Spinal cord (tissue), 10 donors: ENCODE data around the gene AKAP12. TPM values are rescaled to one million over a fixed set of nuclear protein-coding genes. Genes with fewer than 3 reads are reported as not detected.

Source experiments
- DNase-seq, 6 donors: peaks; one replicate each; pipeline versions ENCODE4 v3.0.0 to v3.0.0-alpha.2; 2013 to 2015; ENCODE audit warnings: low spot score in 6 of 6, low read depth in 4 of 6
- H3K27ac ChIP-seq: one replicate; pipeline ENCODE4 v1.5.1; 2013; ENCODE audit warnings: low read depth, low read length, control low read depth
- H3K27me3 ChIP-seq: one replicate; pipeline ENCODE4 v1.6.1; 2013; ENCODE audit warnings: low read length; ENCODE audit not compliant: control insufficient read depth, insufficient read depth
- H3K36me3 ChIP-seq: one replicate; pipeline ENCODE4 v1.6.1; 2013; ENCODE audit warnings: low read length; ENCODE audit not compliant: control insufficient read depth, insufficient read depth
- H3K4me1 ChIP-seq: one replicate; pipeline ENCODE4 v1.6.1; 2013; ENCODE audit warnings: low read length; ENCODE audit not compliant: control insufficient read depth, insufficient read depth
- H3K4me3 ChIP-seq: one replicate; pipeline ENCODE4 v1.5.1; 2013; ENCODE audit warnings: low read depth, low read length, control low read depth
- H3K9me3 ChIP-seq: one replicate; pipeline ENCODE4 v1.6.1; 2013; ENCODE audit warnings: low read length; ENCODE audit not compliant: control insufficient read depth, insufficient read depth
- WGBS: methylation state at CpG from one replicate; pipeline ENCODE4 v1.1.5; 2013; ENCODE audit warnings: missing lambda C conversion rate; ENCODE audit not compliant: insufficient coverage; 5-methylcytosine and 5-hydroxymethylcytosine counted together
- polyA plus RNA-seq, 2 donors: library from polyadenylated mRNA; unstranded; fragments of 120-200 nt; gene quantifications; one replicate each; pipeline ENCODE4 v1.2.1, GENCODE V29; 2013; ENCODE audit not compliant: insufficient read length in 2 of 2
- total RNA-seq, 2 donors: library from RNA; depleted of rRNA in 1 of 2; stranded (reverse); fragments of 120-200 nt in 1 of 2; fragments of >200 nt in 1 of 2; gene quantifications; one replicate each; pipeline versions ENCODE4 v1.2.3 to v1.2.4, GENCODE V29; 2013 to 2014
- donor health status: healthy.

Gene AKAP12
- total and polyA plus RNA-seq, 4 donors, result 94.8 to 292 (median 158) TPM

- peak in 1 of 6 donors; percentile 66 for DNase-seq
- H3K4me1 ChIP-seq, result peaks cover 12% of the 10 kb centered on the region
- peak overlapping the region; percentile 47 for H3K27ac ChIP-seq
- WGBS, result 72% methylated on average over 2 of the region's 7 CpGs
- no peaks in the 10 kb centered on the region for H3K27me3 ChIP-seq
- no peaks in the 10 kb centered on the region for H3K9me3 ChIP-seq
- no peak overlapping the region for H3K4me3 ChIP-seq
- no peaks in the 10 kb centered on the region for H3K36me3 ChIP-seq
Observed at GRCh38 chr6:151286214-151286613, 46.4 kb downstream of the AKAP12 start.

- peaks cover 21% of the 10 kb centered on the region for H3K4me1 ChIP-seq
- DNase-seq, result peak in 1 of 6 donors; percentile 81
- H3K4me3 ChIP-seq, result no peak overlapping the region
- H3K27me3 ChIP-seq, result no peaks in the 10 kb centered on the region
- WGBS, result 90% methylated on average over 3 of the region's 10 CpGs
- H3K36me3 ChIP-seq, result no peaks in the 10 kb centered on the region
- H3K27ac ChIP-seq, result no peak overlapping the region
- no peaks in the 10 kb centered on the region for H3K9me3 ChIP-seq
Observed at GRCh38 chr6:151288712-151289398, 49.1 kb downstream of the AKAP12 start.

- Histone ChIP-seq H3K4me1 (peaks cover 24% of the 10 kb centered on the region), H3K9me3 (no peaks in the 10 kb centered on the region), H3K36me3 (no peaks in the 10 kb centered on the region), H3K27ac (no peak overlapping the region), H3K4me3 (no peak overlapping the region), H3K27me3 (no peaks in the 10 kb centered on the region)
- DNase-seq, result no peak
- 100% methylated on average over 1 of the region's 2 CpGs for WGBS
Observed at GRCh38 chr6:151289399-151290007, 49.7 kb downstream of the AKAP12 start.

GRCh38 chr6:151290877-151291721, 51.3 kb downstream of the AKAP12 start:
- Histone ChIP-seq H3K4me3 (peak overlapping the region; percentile 4), H3K36me3 (no peaks in the 10 kb centered on the region), H3K9me3 (no peaks in the 10 kb centered on the region), H3K27me3 (no peaks in the 10 kb centered on the region), H3K4me1 (peaks cover 21% of the 10 kb centered on the region), H3K27ac (peak overlapping the region; percentile 81)
- WGBS, result 36% methylated on average over 9 of the region's 11 CpGs
- DNase-seq, result peak in 5 of 6 donors; percentile 30 to 92 (median 47)

GRCh38 chr6:151291722-151292059, 51.9 kb downstream of the AKAP12 start:
- no peaks in the 10 kb centered on the region for H3K36me3 ChIP-seq
- 0% methylated on average over 1 of the region's 2 CpGs for WGBS
- H3K4me1 ChIP-seq, result peaks cover 25% of the 10 kb centered on the region
- H3K27me3 ChIP-seq, result no peaks in the 10 kb centered on the region
- H3K27ac ChIP-seq, result peak overlapping the region; percentile 81
- no peak overlapping the region for H3K4me3 ChIP-seq
- peak in 4 of 6 donors; percentile 30 to 59 (median 40) for DNase-seq
- no peaks in the 10 kb centered on the region for H3K9me3 ChIP-seq

GRCh38 chr6:151292974-151293687, 53.4 kb downstream of the AKAP12 start:
- 59% methylated on average over 4 of the region's 5 CpGs for WGBS
- H3K4me3 ChIP-seq, result no peak overlapping the region
- H3K9me3 ChIP-seq, result no peaks in the 10 kb centered on the region
- H3K27ac ChIP-seq, result peak overlapping the region; percentile 81
- peaks cover 25% of the 10 kb centered on the region for H3K4me1 ChIP-seq
- H3K27me3 ChIP-seq, result no peaks in the 10 kb centered on the region
- no peak for DNase-seq
- H3K36me3 ChIP-seq, result no peaks in the 10 kb centered on the region

GRCh38 chr6:151293688-151294016, 53.9 kb downstream of the AKAP12 start:
- Histone ChIP-seq H3K36me3 (no peaks in the 10 kb centered on the region), H3K4me1 (peaks cover 25% of the 10 kb centered on the region), H3K27ac (no peak overlapping the region), H3K27me3 (no peaks in the 10 kb centered on the region), H3K9me3 (no peaks in the 10 kb centered on the region), H3K4me3 (no peak overlapping the region)
- no CpG with 5 or more reads among the region's 3 CpGs for WGBS
- DNase-seq, result no peak

GRCh38 chr6:151294561-151295101, 54.9 kb downstream of the AKAP12 start:
- DNase-seq, result no peak

GRCh38 chr6:151297886-151298285, 58.1 kb downstream of the AKAP12 start:
- DNase-seq, result no peak
- WGBS, result 100% methylated on average over 1 of the region's 6 CpGs
- peak overlapping the region; percentile 29 for H3K27ac ChIP-seq

More at GRCh38 chr6:151294561-151295101, 54.9 kb downstream of the AKAP12 start:
- Histone ChIP-seq H3K9me3 (no peaks in the 10 kb centered on the region), H3K4me1 (peaks cover 25% of the 10 kb centered on the region), H3K4me3 (no peak overlapping the region), H3K27ac (peak overlapping the region; percentile 72), H3K27me3 (no peaks in the 10 kb centered on the region), H3K36me3 (no peaks in the 10 kb centered on the region)
- WGBS, result 67% methylated on average over 1 of the region's 6 CpGs

More at GRCh38 chr6:151297886-151298285, 58.1 kb downstream of the AKAP12 start:
- Histone ChIP-seq H3K36me3 (no peaks in the 10 kb centered on the region), H3K27me3 (no peaks in the 10 kb centered on the region), H3K4me1 (peaks cover 13% of the 10 kb centered on the region), H3K4me3 (no peak overlapping the region), H3K9me3 (no peaks in the 10 kb centered on the region)
